Measurements from ENCODE around the gene SLC35E4.

DNA sequence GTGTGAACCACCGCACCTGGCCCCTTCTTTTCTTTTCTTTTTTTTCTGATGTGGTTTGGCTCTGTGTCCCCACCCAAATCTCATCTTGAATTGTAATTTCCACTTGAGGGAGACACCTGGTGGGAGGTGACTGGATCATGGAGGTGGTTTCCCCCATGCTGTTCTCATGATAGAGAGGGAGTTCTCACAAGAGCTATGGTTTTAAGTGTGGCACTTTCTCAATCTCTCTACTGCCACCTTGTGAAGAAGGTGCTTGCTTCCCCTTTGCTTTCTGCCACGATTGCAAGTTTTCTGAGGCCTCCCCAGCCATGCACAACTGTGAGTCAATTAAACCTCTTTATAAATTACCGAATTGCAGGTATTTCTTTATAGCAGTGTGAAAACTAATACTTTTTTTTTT lies 33.5 kb upstream of the SLC35E4 start:
- TF ChIP-seq EZH2 (IDR thresholded peaks at IDR 0.05; ENCODE audit: borderline replicate concordance, low read depth, low read length, severe bottlenecking), result no peak
- TF ChIP-seq, protein P1, sequence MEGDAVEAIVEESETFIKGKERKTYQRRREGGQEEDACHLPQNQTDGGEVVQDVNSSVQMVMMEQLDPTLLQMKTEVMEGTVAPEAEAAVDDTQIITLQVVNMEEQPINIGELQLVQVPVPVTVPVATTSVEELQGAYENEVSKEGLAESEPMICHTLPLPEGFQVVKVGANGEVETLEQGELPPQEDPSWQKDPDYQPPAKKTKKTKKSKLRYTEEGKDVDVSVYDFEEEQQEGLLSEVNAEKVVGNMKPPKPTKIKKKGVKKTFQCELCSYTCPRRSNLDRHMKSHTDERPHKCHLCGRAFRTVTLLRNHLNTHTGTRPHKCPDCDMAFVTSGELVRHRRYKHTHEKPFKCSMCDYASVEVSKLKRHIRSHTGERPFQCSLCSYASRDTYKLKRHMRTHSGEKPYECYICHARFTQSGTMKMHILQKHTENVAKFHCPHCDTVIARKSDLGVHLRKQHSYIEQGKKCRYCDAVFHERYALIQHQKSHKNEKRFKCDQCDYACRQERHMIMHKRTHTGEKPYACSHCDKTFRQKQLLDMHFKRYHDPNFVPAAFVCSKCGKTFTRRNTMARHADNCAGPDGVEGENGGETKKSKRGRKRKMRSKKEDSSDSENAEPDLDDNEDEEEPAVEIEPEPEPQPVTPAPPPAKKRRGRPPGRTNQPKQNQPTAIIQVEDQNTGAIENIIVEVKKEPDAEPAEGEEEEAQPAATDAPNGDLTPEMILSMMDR (IDR thresholded peaks at IDR 0.05; ENCODE audit: borderline replicate concordance, extremely low read depth, low read length, poor library complexity, severe bottlenecking), result peak; percentile 58
